H9 (cell line): ENCODE measurements around the gene DNAH1. TPM values are rescaled to one million over a fixed set of nuclear protein-coding genes. Genes with fewer than 3 reads are reported as not detected.

Experiments used
- DNase-seq: peaks from one replicate; pipeline ENCODE4 v3.0.0-alpha.2; 2017
- H2AFZ ChIP-seq: one replicate; pipeline ENCODE4 v1.6.1; 2013; ENCODE audit warnings: mild to moderate bottlenecking, low read length, control low read depth, moderate library complexity
- H2AK5ac ChIP-seq: 2 replicates; pipeline ENCODE4 v1.6.1; 2013; ENCODE audit warnings: low read length, control low read depth, mixed read lengths; ENCODE audit not compliant: insufficient read length
- H2BK120ac ChIP-seq: one replicate; pipeline ENCODE4 v1.6.1; 2013; ENCODE audit warnings: low read depth, mild to moderate bottlenecking, low read length, control low read depth, inconsistent platforms; ENCODE audit not compliant: poor library complexity, severe bottlenecking
- H2BK12ac ChIP-seq: 2 replicates; pipeline ENCODE4 v1.6.1; 2013; ENCODE audit warnings: low read length, control low read depth, mixed read lengths, low read depth; ENCODE audit not compliant: insufficient read length
- H2BK15ac ChIP-seq: 2 replicates; pipeline ENCODE4 v1.6.1; 2013; ENCODE audit warnings: low read depth, low read length, control low read depth
- H2BK20ac ChIP-seq: one replicate; pipeline ENCODE4 v1.6.1; 2013; ENCODE audit warnings: low read depth, mild to moderate bottlenecking, low read length, control low read depth, inconsistent platforms; ENCODE audit not compliant: poor library complexity, severe bottlenecking
- H2BK5ac ChIP-seq: 2 replicates; pipeline ENCODE4 v1.6.1; 2013; ENCODE audit warnings: low read length, control low read depth, mixed read lengths; ENCODE audit not compliant: insufficient read length
- H3K14ac ChIP-seq: 2 replicates; pipeline ENCODE4 v1.6.1; 2013; ENCODE audit warnings: low read length, control low read depth; ENCODE audit not compliant: insufficient read depth
- H3K18ac ChIP-seq: 2 replicates; pipeline ENCODE4 v1.6.1; 2013; ENCODE audit warnings: low read depth, mild to moderate bottlenecking, mixed read lengths, low read length, control low read depth; ENCODE audit not compliant: insufficient read length
- H3K23ac ChIP-seq: 2 replicates; pipeline ENCODE4 v1.6.1; 2013; ENCODE audit warnings: low read length, control low read depth, mixed read lengths, low read depth; ENCODE audit not compliant: insufficient read length
- H3K23me2 ChIP-seq: 2 replicates; pipeline ENCODE4 v1.6.1; 2013; ENCODE audit warnings: low read depth, mild to moderate bottlenecking, mixed read lengths, low read length, control low read depth; ENCODE audit not compliant: insufficient read length, poor library complexity, severe bottlenecking
- H3K27ac ChIP-seq: 2 replicates; pipeline ENCODE4 v1.5.1; 2013; ENCODE audit warnings: low read length, control low read depth, mixed read lengths, low read depth; ENCODE audit not compliant: insufficient read length
- H3K27me3 ChIP-seq: 2 replicates; pipeline ENCODE4 v1.6.1; 2013; ENCODE audit warnings: low read length, control low read depth, inconsistent platforms; ENCODE audit not compliant: insufficient read depth
- H3K4ac ChIP-seq: 2 replicates; pipeline ENCODE4 v1.6.1; 2013; ENCODE audit warnings: low read depth, mild to moderate bottlenecking, control low read depth, inconsistent platforms, low read length, moderate library complexity
- H3K4me1 ChIP-seq: 2 replicates; pipeline ENCODE4 v1.6.1; 2013; ENCODE audit warnings: low read length, control low read depth, inconsistent platforms; ENCODE audit not compliant: insufficient read depth
- H3K4me2 ChIP-seq: 2 replicates; pipeline ENCODE4 v1.6.1; 2013; ENCODE audit warnings: low read length, control low read depth, mixed read lengths; ENCODE audit not compliant: insufficient read length, insufficient read depth
- H3K56ac ChIP-seq: 2 replicates; pipeline ENCODE4 v1.6.1; 2013; ENCODE audit warnings: low read depth, mild to moderate bottlenecking, mixed read lengths, low read length, control low read depth; ENCODE audit not compliant: insufficient read length
- H3K79me1 ChIP-seq: 2 replicates; pipeline ENCODE4 v1.6.1; 2013; ENCODE audit warnings: low read depth, mild to moderate bottlenecking, moderate library complexity, low read length, control low read depth, inconsistent platforms; ENCODE audit not compliant: insufficient read depth, poor library complexity, severe bottlenecking
- H3K79me2 ChIP-seq: 2 replicates; pipeline ENCODE4 v1.6.1; 2013; ENCODE audit warnings: low read length, control low read depth, inconsistent platforms; ENCODE audit not compliant: insufficient read depth
- H3K9ac ChIP-seq: 2 replicates; pipeline ENCODE4 v1.6.1; 2013; ENCODE audit warnings: low read length, control low read depth, mixed read lengths; ENCODE audit not compliant: insufficient read length; ENCODE audit errors: extremely low read depth
- H3K9me3 ChIP-seq: one replicate; pipeline ENCODE4 v1.6.1; 2013; ENCODE audit warnings: low read depth, low read length, inconsistent platforms; ENCODE audit not compliant: control insufficient read depth
- H3T11ph ChIP-seq: one replicate; pipeline ENCODE4 v1.6.1; 2013; ENCODE audit warnings: mild to moderate bottlenecking, low read length, control low read depth, inconsistent platforms
- H4K20me1 ChIP-seq: one replicate; pipeline ENCODE4 v1.6.1; 2013; ENCODE audit not compliant: control insufficient read depth, insufficient read length, insufficient read depth
- H4K5ac ChIP-seq: 2 replicates; pipeline ENCODE4 v1.6.1; 2013; ENCODE audit warnings: low read depth, mild to moderate bottlenecking, mixed read lengths, low read length, control low read depth; ENCODE audit not compliant: insufficient read length
- H4K8ac ChIP-seq: replicated peaks from 2 replicates; pipeline ENCODE4 v1.6.1; 2013; ENCODE audit warnings: low read length, control low read depth, mixed read lengths, low read depth; ENCODE audit not compliant: insufficient read length
- H4K91ac ChIP-seq: 2 replicates; pipeline ENCODE4 v1.6.1; 2013; ENCODE audit warnings: low read depth, mild to moderate bottlenecking, moderate library complexity, mixed read lengths, low read length, control low read depth; ENCODE audit not compliant: insufficient read length
- H3K27ac Mint-ChIP-seq, 3 experiments: 2 replicates in 2 of 3; 3 replicates in 1 of 3; pipeline ENCODE4 v1.8.0; 2020 to 2021; ENCODE audit warnings: mixed read lengths in 3 of 3, mild to moderate bottlenecking in 1 of 3, moderate library complexity in 1 of 3
- H3K27me3 Mint-ChIP-seq: 2 replicates; pipeline ENCODE4 v1.8.0; 2021; ENCODE audit warnings: low read depth, mild to moderate bottlenecking, moderate library complexity, mixed read lengths
- H3K36me3 Mint-ChIP-seq, 3 experiments: 2 replicates in 2 of 3; 3 replicates in 1 of 3; pipeline ENCODE4 v1.8.0; 2020 to 2021; ENCODE audit warnings: low read depth in 3 of 3, mixed read lengths in 3 of 3; ENCODE audit not compliant: insufficient read depth in 1 of 3
- H3K4me1 Mint-ChIP-seq, 2 experiments: 2 replicates each; pipeline ENCODE4 v1.8.0; 2020; ENCODE audit warnings: mixed read lengths in 2 of 2
- H3K4me3 Mint-ChIP-seq, 2 experiments: 2 replicates in 1 of 2; 3 replicates in 1 of 2; pipeline ENCODE4 v1.8.0; 2020 to 2021; ENCODE audit warnings: mild to moderate bottlenecking in 2 of 2, mixed read lengths in 2 of 2, moderate library complexity in 1 of 2
- H3K9me3 Mint-ChIP-seq, 2 experiments: 2 replicates in 1 of 2; 3 replicates in 1 of 2; pipeline ENCODE4 v1.8.0; 2020; ENCODE audit warnings: mild to moderate bottlenecking in 2 of 2, mixed read lengths in 2 of 2, moderate library complexity in 1 of 2
- WGBS: extraction: QIAGEN DNeasy Blood & Tissue Kit; methylation state at CpG from one replicate; pipeline ENCODE4 v1.1.7; 2013; ENCODE audit warnings: missing lambda C conversion rate, low lambda C conversion rate, mixed read lengths; ENCODE audit not compliant: insufficient read length; ENCODE audit errors: extremely low coverage; 5-methylcytosine and 5-hydroxymethylcytosine counted together
- total RNA-seq: library from RNA; stranded (reverse); gene quantifications from 2 replicates; pipeline ENCODE4 v1.2.1, GENCODE V29; 2021
- TF ChIP-seq, protein P1 (sequence below): fragments of 200-600 bp; sonication (generic); conservative IDR thresholded peaks from 3 replicates; pipeline ENCODE4 v1.8.0; 2021; ENCODE audit warnings: antibody characterized with exemption, mild to moderate bottlenecking

DNAH1 gene
- total RNA-seq, 1 experiment from 2014 or later: 2.0 TPM

GRCh38 chr3:52361011-52361410 lies 44.9 kb downstream of the DNAH1 start:
- Histone ChIP-seq H3K27ac (no peak overlapping the region), H3K23me2 (no peaks in the 10 kb centered on the region), H2BK15ac (no peak overlapping the region), H3K4ac (no peak overlapping the region), H2BK12ac (no peak overlapping the region), H2BK20ac (no peak overlapping the region), H3K4me1 (no peaks in the 10 kb centered on the region), H3T11ph (no peak overlapping the region), H3K18ac (no peak overlapping the region), H4K20me1 (no peaks in the 10 kb centered on the region), H3K56ac (no peak overlapping the region), H4K5ac (no peak overlapping the region), H2BK5ac (no peak overlapping the region), H3K9me3 (no peaks in the 10 kb centered on the region), H3K23ac (no peak overlapping the region), H4K8ac (no peak overlapping the region), H2AK5ac (no peak overlapping the region), H3K9ac (no peak overlapping the region), H3K27me3 (no peaks in the 10 kb centered on the region), H3K79me2 (no peaks in the 10 kb centered on the region), H3K14ac (no peak overlapping the region; the same call in 1 of the 2 replicates), H3K79me1 (no peaks in the 10 kb centered on the region), H4K91ac (no peak overlapping the region), H2BK120ac (no peak overlapping the region), H2AFZ (no peak overlapping the region), H3K4me2 (no peak overlapping the region)
- peaks cover 3 to 5% of the 10 kb centered on the region in 2 experiments; a peak in 2 of 4 replicates for H3K4me1 Mint-ChIP-seq
- no peak overlapping the region for H3K27ac Mint-ChIP-seq
- no CpG with 5 or more reads among the region's 9 CpGs for WGBS
- TF ChIP-seq, protein P1, sequence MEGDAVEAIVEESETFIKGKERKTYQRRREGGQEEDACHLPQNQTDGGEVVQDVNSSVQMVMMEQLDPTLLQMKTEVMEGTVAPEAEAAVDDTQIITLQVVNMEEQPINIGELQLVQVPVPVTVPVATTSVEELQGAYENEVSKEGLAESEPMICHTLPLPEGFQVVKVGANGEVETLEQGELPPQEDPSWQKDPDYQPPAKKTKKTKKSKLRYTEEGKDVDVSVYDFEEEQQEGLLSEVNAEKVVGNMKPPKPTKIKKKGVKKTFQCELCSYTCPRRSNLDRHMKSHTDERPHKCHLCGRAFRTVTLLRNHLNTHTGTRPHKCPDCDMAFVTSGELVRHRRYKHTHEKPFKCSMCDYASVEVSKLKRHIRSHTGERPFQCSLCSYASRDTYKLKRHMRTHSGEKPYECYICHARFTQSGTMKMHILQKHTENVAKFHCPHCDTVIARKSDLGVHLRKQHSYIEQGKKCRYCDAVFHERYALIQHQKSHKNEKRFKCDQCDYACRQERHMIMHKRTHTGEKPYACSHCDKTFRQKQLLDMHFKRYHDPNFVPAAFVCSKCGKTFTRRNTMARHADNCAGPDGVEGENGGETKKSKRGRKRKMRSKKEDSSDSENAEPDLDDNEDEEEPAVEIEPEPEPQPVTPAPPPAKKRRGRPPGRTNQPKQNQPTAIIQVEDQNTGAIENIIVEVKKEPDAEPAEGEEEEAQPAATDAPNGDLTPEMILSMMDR: no peak
- no peaks in the 10 kb centered on the region for H3K36me3 Mint-ChIP-seq
- H3K4me3 Mint-ChIP-seq: no peak overlapping the region
- no peak for DNase-seq
- H3K9me3 Mint-ChIP-seq: no peaks in the 10 kb centered on the region
- H3K27me3 Mint-ChIP-seq: no peaks in the 10 kb centered on the region
